Measurements from ENCODE around the gene RGL3.

GRCh38 chr19:11382898-11383705, 36.0 kb downstream of the RGL3 start:
- no peak for TF ChIP-seq POLR2AphosphoS5 (IDR thresholded peaks at IDR 0.05; ENCODE audit: low read depth, low read length)
- TF ChIP-seq POLR2A (IDR thresholded peaks at IDR 0.05; ENCODE audit: low read depth, low read length): no peak
- no peak for TF ChIP-seq TAF1 (IDR thresholded peaks at IDR 0.05; ENCODE audit: borderline replicate concordance, low read depth, low read length)
